Measurements from ENCODE around the gene FOXM1.

DNA sequence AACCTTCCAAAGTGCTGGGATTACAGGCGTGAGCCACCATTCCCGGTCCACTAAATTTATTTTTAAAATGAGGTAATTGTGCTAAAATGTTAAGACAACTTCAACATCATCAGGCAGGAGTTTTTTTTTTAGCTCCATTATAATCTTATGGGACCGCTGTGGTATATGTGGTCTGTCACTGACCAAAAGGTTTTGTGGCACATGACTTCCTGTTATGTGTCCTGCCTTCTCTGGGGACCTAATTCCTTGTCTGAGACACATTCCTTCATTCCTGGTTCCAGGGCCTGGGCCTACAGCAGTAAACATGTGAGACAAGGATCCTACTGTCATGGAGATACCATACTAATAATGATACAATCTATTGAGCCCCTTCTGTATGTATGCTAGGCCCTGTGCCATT lies 25.0 kb downstream of the FOXM1 start:
- no peak for TF ChIP-seq EZH2phosphoT487 (IDR thresholded peaks at IDR 0.05; ENCODE audit: low read length)
- TF ChIP-seq, protein P1, sequence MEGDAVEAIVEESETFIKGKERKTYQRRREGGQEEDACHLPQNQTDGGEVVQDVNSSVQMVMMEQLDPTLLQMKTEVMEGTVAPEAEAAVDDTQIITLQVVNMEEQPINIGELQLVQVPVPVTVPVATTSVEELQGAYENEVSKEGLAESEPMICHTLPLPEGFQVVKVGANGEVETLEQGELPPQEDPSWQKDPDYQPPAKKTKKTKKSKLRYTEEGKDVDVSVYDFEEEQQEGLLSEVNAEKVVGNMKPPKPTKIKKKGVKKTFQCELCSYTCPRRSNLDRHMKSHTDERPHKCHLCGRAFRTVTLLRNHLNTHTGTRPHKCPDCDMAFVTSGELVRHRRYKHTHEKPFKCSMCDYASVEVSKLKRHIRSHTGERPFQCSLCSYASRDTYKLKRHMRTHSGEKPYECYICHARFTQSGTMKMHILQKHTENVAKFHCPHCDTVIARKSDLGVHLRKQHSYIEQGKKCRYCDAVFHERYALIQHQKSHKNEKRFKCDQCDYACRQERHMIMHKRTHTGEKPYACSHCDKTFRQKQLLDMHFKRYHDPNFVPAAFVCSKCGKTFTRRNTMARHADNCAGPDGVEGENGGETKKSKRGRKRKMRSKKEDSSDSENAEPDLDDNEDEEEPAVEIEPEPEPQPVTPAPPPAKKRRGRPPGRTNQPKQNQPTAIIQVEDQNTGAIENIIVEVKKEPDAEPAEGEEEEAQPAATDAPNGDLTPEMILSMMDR (IDR thresholded peaks at IDR 0.05; ENCODE audit: low read length): no peak
- TF ChIP-seq EZH2 (optimal IDR thresholded peaks at IDR 0.05; ENCODE audit: low read depth, low read length): no peak

Measured in MM.1S (cell line).